Glutamatergic neuron (in vitro differentiated cells): Measurements from ENCODE around the gene ECHS1. TPM values are rescaled to one million over a fixed set of nuclear protein-coding genes. Genes with fewer than 3 reads are reported as not detected.
A peak's percentile ranks its signal among the peaks of the same experiment; 100 is the strongest.

Experiments used
- DNase-seq: peaks from one replicate; pipeline ENCODE4 v3.0.0; 2022
- H3K27ac Mint-ChIP-seq: one replicate; pipeline ENCODE4 v1.8.0; 2020; ENCODE audit warnings: mild to moderate bottlenecking, mixed read lengths, inconsistent platforms; ENCODE audit not compliant: unreplicated experiment
- H3K27me3 Mint-ChIP-seq: one replicate; pipeline ENCODE4 v1.8.0; 2020; ENCODE audit warnings: mild to moderate bottlenecking, moderate library complexity, mixed read lengths, inconsistent platforms; ENCODE audit not compliant: unreplicated experiment
- H3K36me3 Mint-ChIP-seq: one replicate; pipeline ENCODE4 v1.8.0; 2020; ENCODE audit warnings: mild to moderate bottlenecking, mixed read lengths, inconsistent platforms; ENCODE audit not compliant: unreplicated experiment
- H3K4me1 Mint-ChIP-seq: one replicate; pipeline ENCODE4 v1.8.0; 2020; ENCODE audit warnings: mild to moderate bottlenecking, low read depth, mixed read lengths, inconsistent platforms; ENCODE audit not compliant: unreplicated experiment
- H3K4me3 Mint-ChIP-seq: one replicate; pipeline ENCODE4 v1.8.0; 2020; ENCODE audit warnings: mild to moderate bottlenecking, mixed read lengths, inconsistent platforms; ENCODE audit not compliant: unreplicated experiment
- H3K9me3 Mint-ChIP-seq: one replicate; pipeline ENCODE4 v1.8.0; 2020; ENCODE audit warnings: mild to moderate bottlenecking, moderate library complexity, mixed read lengths, inconsistent platforms; ENCODE audit not compliant: unreplicated experiment
- total RNA-seq: library from RNA; stranded (reverse); fragmentation: NEBNext Ultra II Directional; extraction: Animal tissue kit (Norgen Biotek cat#: 25700); gene quantifications from one replicate; pipeline ENCODE4 v1.2.1, GENCODE V29; 2021; ENCODE audit not compliant: unreplicated experiment
- TF ChIP-seq, protein P1 (sequence below): fragments of 200-600 bp; sonication (generic); IDR thresholded peaks from one replicate; pipeline ENCODE4 v1.5.0; 2021; ENCODE audit not compliant: partially characterized antibody, unreplicated experiment

Gene ECHS1
- total RNA-seq, 1 donor from 2014 or later, result 64.2 TPM

DNA sequence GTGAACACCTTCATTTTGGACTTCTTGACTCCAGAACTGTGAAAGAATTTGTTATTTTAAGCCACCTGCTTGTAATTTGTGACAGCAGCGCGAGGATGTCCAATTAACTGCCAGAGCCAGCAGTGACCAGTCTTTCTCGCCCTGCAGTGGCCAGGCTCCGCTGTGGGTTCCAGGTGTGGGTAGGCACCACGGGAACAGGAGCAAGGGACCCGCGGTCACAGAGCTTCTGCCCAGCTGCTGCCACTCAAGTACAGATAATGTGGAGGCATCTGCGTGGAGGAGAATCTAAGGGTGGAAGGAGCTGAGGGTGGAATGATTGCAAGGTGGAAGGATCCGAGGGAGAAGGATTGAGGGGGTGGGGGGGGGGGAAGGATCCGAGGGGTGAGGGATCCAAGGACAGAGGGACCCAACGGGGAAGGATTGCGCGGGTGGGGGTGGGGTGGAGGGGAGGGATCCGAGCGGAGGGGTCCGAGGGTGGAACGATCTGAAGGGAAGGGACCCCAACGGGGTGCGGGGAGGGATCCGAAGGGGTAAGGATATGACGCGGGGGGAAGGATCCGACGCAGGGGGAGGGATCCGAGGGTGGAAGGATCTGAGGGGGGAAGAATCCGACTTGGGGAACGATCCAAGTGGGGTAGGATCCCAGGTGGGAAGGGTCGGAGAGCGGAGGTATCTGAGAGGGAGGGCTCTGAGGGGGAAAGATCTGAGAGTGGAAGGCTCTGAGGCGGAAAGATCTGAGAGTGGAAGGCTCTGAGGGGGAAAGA, 40.0 kb downstream of the ECHS1 start:
- peaks cover 15% of the 10 kb centered on the region for H3K27me3 Mint-ChIP-seq
- no peak overlapping the region for H3K27ac Mint-ChIP-seq
- H3K36me3 Mint-ChIP-seq, result peaks cover 15% of the 10 kb centered on the region
- H3K4me1 Mint-ChIP-seq, result peaks cover 2% of the 10 kb centered on the region
- no peak for DNase-seq
- H3K9me3 Mint-ChIP-seq, result peaks cover 3% of the 10 kb centered on the region
- no peak overlapping the region for H3K4me3 Mint-ChIP-seq
- TF ChIP-seq, protein P1, sequence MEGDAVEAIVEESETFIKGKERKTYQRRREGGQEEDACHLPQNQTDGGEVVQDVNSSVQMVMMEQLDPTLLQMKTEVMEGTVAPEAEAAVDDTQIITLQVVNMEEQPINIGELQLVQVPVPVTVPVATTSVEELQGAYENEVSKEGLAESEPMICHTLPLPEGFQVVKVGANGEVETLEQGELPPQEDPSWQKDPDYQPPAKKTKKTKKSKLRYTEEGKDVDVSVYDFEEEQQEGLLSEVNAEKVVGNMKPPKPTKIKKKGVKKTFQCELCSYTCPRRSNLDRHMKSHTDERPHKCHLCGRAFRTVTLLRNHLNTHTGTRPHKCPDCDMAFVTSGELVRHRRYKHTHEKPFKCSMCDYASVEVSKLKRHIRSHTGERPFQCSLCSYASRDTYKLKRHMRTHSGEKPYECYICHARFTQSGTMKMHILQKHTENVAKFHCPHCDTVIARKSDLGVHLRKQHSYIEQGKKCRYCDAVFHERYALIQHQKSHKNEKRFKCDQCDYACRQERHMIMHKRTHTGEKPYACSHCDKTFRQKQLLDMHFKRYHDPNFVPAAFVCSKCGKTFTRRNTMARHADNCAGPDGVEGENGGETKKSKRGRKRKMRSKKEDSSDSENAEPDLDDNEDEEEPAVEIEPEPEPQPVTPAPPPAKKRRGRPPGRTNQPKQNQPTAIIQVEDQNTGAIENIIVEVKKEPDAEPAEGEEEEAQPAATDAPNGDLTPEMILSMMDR, result no peak

DNA sequence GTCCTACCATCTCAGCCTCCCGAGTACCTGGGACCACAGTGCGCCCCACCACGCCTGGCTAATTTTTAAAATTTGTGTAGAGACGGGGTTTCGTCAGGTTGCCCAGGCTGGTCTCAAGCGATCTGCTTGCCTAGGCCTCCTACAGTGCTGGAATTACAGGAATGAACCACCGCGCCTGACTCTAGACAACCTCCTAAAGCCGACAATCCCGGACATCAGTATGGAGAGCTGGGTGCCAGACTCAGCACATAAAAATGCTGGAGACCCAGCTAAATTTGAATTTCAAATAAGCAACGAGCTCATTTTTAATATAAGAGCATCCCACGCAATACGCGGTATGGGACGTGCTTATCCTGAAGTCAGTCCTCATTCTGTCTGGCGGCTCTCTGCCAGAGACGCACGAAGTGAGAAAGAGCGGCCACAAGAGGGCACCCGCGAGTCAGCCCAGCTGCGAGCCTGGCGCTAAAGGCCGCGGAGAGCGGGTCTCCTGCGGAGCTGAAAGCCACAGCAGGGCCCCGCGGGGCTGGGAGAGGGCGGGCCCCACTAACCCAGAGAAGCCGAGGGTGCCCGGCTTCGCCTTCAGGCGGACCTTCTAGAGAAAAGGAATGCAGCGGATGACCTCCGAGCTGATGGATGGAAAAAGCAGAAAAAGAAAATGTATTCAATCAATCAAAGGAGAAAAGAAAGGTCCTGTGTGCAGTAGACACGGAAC, 43.5 kb downstream of the ECHS1 start:
- peaks cover 5% of the 10 kb centered on the region for H3K9me3 Mint-ChIP-seq
- TF ChIP-seq, protein P1, result peak; percentile 97
- H3K27me3 Mint-ChIP-seq, result peaks cover 15% of the 10 kb centered on the region
- DNase-seq, result peak; percentile 93
- H3K36me3 Mint-ChIP-seq, result peaks cover 15% of the 10 kb centered on the region
- H3K27ac Mint-ChIP-seq, result no peak overlapping the region
- no peak overlapping the region for H3K4me3 Mint-ChIP-seq
- peaks cover 9% of the 10 kb centered on the region for H3K4me1 Mint-ChIP-seq

DNA sequence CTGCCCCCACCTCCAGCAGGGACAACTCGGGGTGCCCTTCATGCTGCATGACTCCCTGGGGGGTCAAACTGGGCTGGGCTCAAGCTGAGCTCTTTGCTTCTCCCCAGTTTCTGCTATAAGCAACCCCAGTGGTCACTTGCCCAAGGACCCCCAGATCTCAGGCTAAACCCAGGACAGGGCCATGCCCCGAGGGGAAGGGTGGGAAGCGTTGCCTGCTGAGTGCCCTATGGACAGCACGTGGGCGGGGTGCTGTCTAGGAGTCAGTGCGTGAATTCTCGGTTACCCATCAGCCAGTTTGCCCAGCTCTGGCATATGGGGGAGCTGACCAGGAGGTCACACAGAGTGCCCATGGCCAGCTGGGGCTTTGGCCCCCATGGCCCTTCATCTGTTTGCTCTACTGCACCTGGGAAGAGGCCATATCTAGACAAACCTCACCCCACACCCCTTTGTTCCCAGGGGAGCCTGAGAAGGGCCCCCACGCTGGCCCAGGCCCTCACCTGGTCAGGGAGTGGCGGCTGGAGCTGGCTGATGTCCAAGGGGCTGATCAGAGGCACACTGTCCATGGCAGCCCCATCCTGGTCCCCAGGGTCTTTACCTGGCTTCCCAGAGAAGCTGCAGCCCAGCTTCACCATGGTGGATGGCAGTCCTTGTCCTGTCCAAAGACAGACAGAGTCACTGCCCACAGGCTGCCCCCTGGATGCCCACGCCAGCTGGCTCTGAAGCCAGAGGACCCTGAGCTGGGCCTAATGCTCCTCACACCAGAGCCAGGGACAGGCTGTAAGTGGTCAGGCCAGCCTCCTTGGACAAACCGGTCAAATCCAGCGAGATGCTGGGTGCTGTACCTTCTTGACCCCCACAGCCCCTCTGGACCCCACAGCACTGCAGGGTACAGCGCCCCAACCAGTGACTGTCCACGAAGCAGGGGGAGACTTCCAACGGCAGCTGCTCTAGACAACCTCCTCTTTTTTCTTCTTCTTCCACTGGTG, 44.5 kb downstream of the ECHS1 start:
- peaks cover 9% of the 10 kb centered on the region for H3K4me1 Mint-ChIP-seq
- H3K27me3 Mint-ChIP-seq, result peaks cover 15% of the 10 kb centered on the region
- DNase-seq, result no peak
- peaks cover 15% of the 10 kb centered on the region for H3K36me3 Mint-ChIP-seq
- peaks cover 5% of the 10 kb centered on the region for H3K9me3 Mint-ChIP-seq
- no peak overlapping the region for H3K27ac Mint-ChIP-seq
- TF ChIP-seq, protein P1, result no peak
- H3K4me3 Mint-ChIP-seq, result peak overlapping the region; percentile 41

DNA sequence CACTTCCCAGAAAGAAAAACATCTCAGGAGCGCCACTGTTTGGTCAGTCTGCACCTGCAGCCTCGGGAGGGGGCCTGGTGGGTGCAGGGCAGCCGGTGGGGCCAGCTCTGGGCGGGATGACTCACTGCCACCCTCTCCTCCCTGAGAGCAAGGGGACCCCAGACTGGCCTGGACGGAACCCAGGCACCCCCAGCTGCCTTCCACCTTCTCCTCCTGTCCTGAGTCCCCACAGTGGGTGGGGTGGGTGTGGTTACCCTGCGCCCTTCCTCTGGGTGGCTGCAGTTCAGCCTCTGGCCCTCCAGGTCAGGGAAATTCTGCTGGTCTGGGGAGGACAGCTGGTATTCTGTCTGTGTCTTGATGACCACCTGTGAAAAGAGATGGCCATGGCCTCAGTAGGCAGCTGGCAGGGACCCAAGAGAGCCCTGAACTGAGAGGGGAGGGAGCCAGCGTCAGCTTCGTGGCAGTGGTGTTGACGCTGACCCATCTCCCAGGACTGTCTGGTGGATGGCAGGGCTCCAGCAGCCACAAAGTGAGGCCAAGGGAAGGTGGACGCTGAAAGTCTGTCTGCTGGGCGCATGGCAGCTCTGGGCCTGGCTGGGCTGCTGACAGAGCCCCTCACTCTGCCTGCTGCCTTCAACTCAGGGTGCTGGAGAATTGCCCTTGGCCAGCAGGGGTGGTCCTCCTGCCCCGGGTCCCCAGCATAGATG, 45.4 kb downstream of the ECHS1 start:
- H3K4me3 Mint-ChIP-seq, result no peak overlapping the region
- H3K27ac Mint-ChIP-seq, result no peak overlapping the region
- peaks cover 19% of the 10 kb centered on the region for H3K36me3 Mint-ChIP-seq
- H3K9me3 Mint-ChIP-seq, result peaks cover 3% of the 10 kb centered on the region
- no peak for DNase-seq
- peaks cover 9% of the 10 kb centered on the region for H3K4me1 Mint-ChIP-seq
- peaks cover 10% of the 10 kb centered on the region for H3K27me3 Mint-ChIP-seq
- TF ChIP-seq, protein P1, result no peak
